HUES6 (cell line): Measurements from ENCODE around the gene DHRS11.

Experiments
- H3K27ac ChIP-seq: 2 replicates; pipeline ENCODE4 v1.7.0; 2013; ENCODE audit warnings: low read depth, mild to moderate bottlenecking, low read length, inconsistent platforms
- H3K27me3 ChIP-seq: 2 replicates; pipeline ENCODE4 v1.6.1; 2013; ENCODE audit warnings: low read length; ENCODE audit not compliant: control insufficient read depth, insufficient read depth
- H3K36me3 ChIP-seq: 2 replicates; pipeline ENCODE4 v1.6.1; 2013; ENCODE audit warnings: low read length; ENCODE audit not compliant: control insufficient read depth, insufficient read depth
- H3K4me1 ChIP-seq: 2 replicates; pipeline ENCODE4 v1.6.1; 2013; ENCODE audit warnings: low read length; ENCODE audit not compliant: control insufficient read depth, insufficient read depth
- H3K4me3 ChIP-seq: 2 replicates; pipeline ENCODE4 v1.5.1; 2013; ENCODE audit warnings: low read depth, low read length
- H3K9ac ChIP-seq: one replicate; pipeline ENCODE4 v1.6.1; 2013; ENCODE audit warnings: mild to moderate bottlenecking, low read length
- H3K9me3 ChIP-seq: 2 replicates; pipeline ENCODE4 v1.6.1; 2013; ENCODE audit warnings: low read depth, low read length; ENCODE audit not compliant: control insufficient read depth, insufficient read depth

DHRS11 gene

GRCh38 chr17:36591434-36592315, at the start of gene DHRS11:
Gene DHRS11, plus strand, starts transcription at chr17:36591879. Its CDS starts 131 bp downstream, at chr17:36592010.
- H3K27me3 ChIP-seq, result no peaks in the 10 kb centered on the region
- no peaks in the 10 kb centered on the region for H3K9me3 ChIP-seq
- peaks cover 37% of the 10 kb centered on the region for H3K36me3 ChIP-seq
- peak within 1 kb of the TSS; percentile 61 for H3K27ac ChIP-seq
- H3K4me3 ChIP-seq, result peak within 1 kb of the TSS; percentile 91
- peaks cover 23% of the 10 kb centered on the region for H3K4me1 ChIP-seq
- peak within 1 kb of the TSS; percentile 82 for H3K9ac ChIP-seq

DNA sequence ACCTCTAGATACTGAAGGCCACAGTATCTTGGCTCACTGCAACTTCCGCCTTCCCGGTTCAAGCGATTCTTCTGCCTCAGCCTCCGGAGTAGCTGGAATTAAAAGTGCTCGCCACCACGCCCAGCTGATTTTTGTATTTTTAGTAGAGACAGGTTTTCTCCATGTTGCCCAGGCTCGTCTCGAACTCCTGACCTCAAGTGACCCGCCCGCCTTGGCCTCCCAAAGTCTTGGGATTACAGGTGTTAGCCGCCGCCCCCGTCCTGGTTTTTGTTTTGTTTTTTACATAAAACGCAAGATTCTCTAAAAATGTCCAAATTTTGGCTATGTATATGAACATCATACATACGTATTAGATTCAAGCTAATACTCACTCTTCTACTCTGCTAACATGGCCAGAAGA, 48.9 kb upstream of the DHRS11 start:
- Histone ChIP-seq H3K36me3 (peaks cover 7% of the 10 kb centered on the region), H3K4me3 (no peak overlapping the region), H3K27me3 (no peaks in the 10 kb centered on the region), H3K4me1 (peaks cover 9% of the 10 kb centered on the region; the same call in 1 of the 2 replicates), H3K27ac (no peak overlapping the region), H3K9ac (no peak overlapping the region), H3K9me3 (no peaks in the 10 kb centered on the region)

DNA sequence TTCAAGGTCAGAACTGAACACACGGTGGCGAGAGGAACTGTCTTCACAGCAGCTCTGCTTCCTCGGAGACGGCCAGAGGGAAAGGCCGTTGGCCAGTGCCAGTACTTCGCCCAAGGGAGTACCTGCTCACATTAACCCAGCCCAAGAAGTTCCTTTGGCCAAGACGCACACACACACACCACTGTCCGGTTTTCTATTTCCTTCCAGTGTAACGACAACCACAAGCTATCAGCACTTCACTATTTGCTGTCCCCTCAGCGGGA, 47.7 kb upstream of the DHRS11 start:
- no peaks in the 10 kb centered on the region for H3K36me3 ChIP-seq
- H3K4me1 ChIP-seq, result peaks cover 12% of the 10 kb centered on the region; the same call in 1 of the 2 replicates
- peak overlapping the region; percentile 97 for H3K9ac ChIP-seq
- no peaks in the 10 kb centered on the region for H3K27me3 ChIP-seq
- H3K9me3 ChIP-seq, result no peaks in the 10 kb centered on the region
- H3K27ac ChIP-seq, result peak overlapping the region; percentile 93; the same call in 1 of the 2 replicates
- H3K4me3 ChIP-seq, result peak overlapping the region; percentile 82

- H3K9ac ChIP-seq, result peak within 1 kb of the TSS; percentile 97
- no peaks in the 10 kb centered on the region for H3K36me3 ChIP-seq
- H3K4me3 ChIP-seq, result peak within 1 kb of the TSS; percentile 96
- H3K27me3 ChIP-seq, result no peaks in the 10 kb centered on the region
- H3K27ac ChIP-seq, result peak within 1 kb of the TSS; percentile 93
- H3K4me1 ChIP-seq, result peaks cover 12% of the 10 kb centered on the region; the same call in 1 of the 2 replicates
- H3K9me3 ChIP-seq, result no peaks in the 10 kb centered on the region
Observed at GRCh38 chr17:36544307-36545076, 47.2 kb upstream of the DHRS11 start, which contains the start of gene GGNBP2. Gene GGNBP2, plus strand, starts transcription at chr17:36544919. Its CDS starts 806 bp downstream, at chr17:36545725.

DNA sequence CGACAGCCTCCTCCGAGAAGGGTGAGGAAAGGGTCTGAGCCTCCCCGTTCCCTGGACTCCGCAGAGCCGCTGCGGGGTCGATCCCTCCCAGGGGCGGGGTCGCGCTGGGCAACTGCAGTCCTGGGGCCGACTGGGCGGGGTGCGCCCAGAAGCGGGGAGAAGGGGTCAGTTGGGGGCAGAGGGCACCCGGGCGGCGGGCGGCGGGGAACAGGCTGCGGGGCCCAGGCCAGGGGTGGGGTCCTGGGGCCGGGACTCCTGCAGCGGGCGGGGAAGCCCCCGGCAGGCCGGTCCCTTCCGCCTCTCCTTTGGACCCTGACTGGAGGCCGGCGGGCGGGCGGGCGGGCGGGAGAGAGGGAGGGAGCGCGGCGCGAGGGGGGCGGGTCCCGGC, 46.6 kb upstream of the DHRS11 start:
- Histone ChIP-seq H3K27ac (peak overlapping the region; percentile 93; the same call in 1 of the 2 replicates), H3K9me3 (no peaks in the 10 kb centered on the region), H3K9ac (peak overlapping the region; percentile 97), H3K4me1 (peaks cover 12% of the 10 kb centered on the region; the same call in 1 of the 2 replicates), H3K4me3 (peak overlapping the region; percentile 96), H3K36me3 (no peaks in the 10 kb centered on the region), H3K27me3 (no peaks in the 10 kb centered on the region)

GRCh38 chr17:36545465-36546417, 45.9 kb upstream of the DHRS11 start:
- Histone ChIP-seq H3K27me3 (no peaks in the 10 kb centered on the region), H3K4me1 (peaks cover 12% of the 10 kb centered on the region; the same call in 1 of the 2 replicates), H3K27ac (peak overlapping the region; percentile 70), H3K9ac (peak overlapping the region; percentile 95), H3K9me3 (no peaks in the 10 kb centered on the region), H3K4me3 (peak overlapping the region; percentile 96), H3K36me3 (no peaks in the 10 kb centered on the region)

- peaks cover 12% of the 10 kb centered on the region; the same call in 1 of the 2 replicates for H3K4me1 ChIP-seq
- H3K27ac ChIP-seq, result peak overlapping the region; percentile 70; the same call in 1 of the 2 replicates
- no peaks in the 10 kb centered on the region for H3K36me3 ChIP-seq
- peak overlapping the region; percentile 96 for H3K4me3 ChIP-seq
- no peaks in the 10 kb centered on the region for H3K27me3 ChIP-seq
- peak overlapping the region; percentile 95 for H3K9ac ChIP-seq
- no peaks in the 10 kb centered on the region for H3K9me3 ChIP-seq
Observed at GRCh38 chr17:36546418-36547093, 45.1 kb upstream of the DHRS11 start.

DNA sequence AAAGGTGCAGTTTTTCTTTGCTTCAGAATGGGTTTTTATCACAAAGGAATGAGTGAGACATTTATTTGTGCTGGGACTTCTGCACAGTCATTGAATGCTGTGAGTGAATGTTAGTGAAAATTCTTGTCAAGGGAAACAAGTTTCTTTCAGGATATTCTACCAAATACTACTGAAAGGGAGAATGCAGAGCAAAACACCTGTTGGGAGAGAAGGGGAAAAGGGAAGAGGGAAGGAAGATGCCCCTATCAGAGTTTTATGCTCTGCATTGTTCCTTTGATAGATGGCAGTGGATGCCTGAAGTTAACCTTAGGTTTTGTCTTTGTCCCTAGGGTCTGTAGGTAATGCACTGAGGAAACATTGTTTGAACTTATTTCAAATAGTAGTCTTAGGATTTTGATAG, 43.9 kb upstream of the DHRS11 start:
- no peaks in the 10 kb centered on the region for H3K36me3 ChIP-seq
- no peak overlapping the region for H3K27ac ChIP-seq
- no peak overlapping the region for H3K9ac ChIP-seq
- no peaks in the 10 kb centered on the region for H3K27me3 ChIP-seq
- peaks cover 12% of the 10 kb centered on the region; the same call in 1 of the 2 replicates for H3K4me1 ChIP-seq
- H3K9me3 ChIP-seq, result no peaks in the 10 kb centered on the region
- H3K4me3 ChIP-seq, result peak overlapping the region; percentile 96; the same call in 1 of the 2 replicates

- Histone ChIP-seq H3K9ac (no peak overlapping the region), H3K4me1 (peaks cover 12% of the 10 kb centered on the region; the same call in 1 of the 2 replicates), H3K9me3 (no peaks in the 10 kb centered on the region), H3K4me3 (no peak overlapping the region), H3K27me3 (no peaks in the 10 kb centered on the region), H3K27ac (no peak overlapping the region), H3K36me3 (peaks cover 8% of the 10 kb centered on the region)
Observed at GRCh38 chr17:36550491-36551417, 40.9 kb upstream of the DHRS11 start.
